Panc1 (cell line): ENCODE data around the gene MEGF11. TPM values are rescaled to one million over a fixed set of nuclear protein-coding genes. Genes with fewer than 3 reads are reported as not detected.

Experiments
- ATAC-seq: fragments of 200-7000 bp; cut with Tn5 transposase; 2 replicates; pipeline ENCODE4 v1.9.1; 2020; ENCODE audit warnings: mild to moderate bottlenecking, moderate library complexity
- BruUV-seq: library from RNA; stranded (reverse); fragments of 400-500 nt; replicated peaks from 2 replicates; lab custom pipeline; 2021; lab: Mats Ljungman, UMichigan
- CTCF ChIA-PET: fragments of 300-600 bp; sonication (Branson Sonifier 250); formaldehyde crosslinking; loops from one replicate; lab custom pipeline; 2022; ENCODE audit warnings: antibody characterized with exemption; lab: Charles Lee
- POLR2A ChIA-PET: fragments of 300-600 bp; sonication (Branson Sonifier 250); formaldehyde crosslinking; loops from one replicate; lab custom pipeline; 2022; ENCODE audit warnings: antibody characterized with exemption; lab: Charles Lee
- DNase-seq: peaks from one replicate; pipeline ENCODE4 v3.0.0-alpha.2; 2010; ENCODE audit warnings: low read depth, low spot score
- H3K27ac ChIP-seq: 2 replicates; pipeline ENCODE4 v1.5.1; 2011; ENCODE audit warnings: mild to moderate bottlenecking, low read length, inconsistent platforms
- H3K27me3 ChIP-seq: fragments of 200-500 bp; sonication (Bioruptor generic); 2 replicates; pipeline ENCODE4 v1.6.0; 2014; ENCODE audit warnings: low read length, inconsistent platforms; ENCODE audit not compliant: control insufficient read depth, insufficient read depth
- H3K36me3 ChIP-seq: fragments of 200-500 bp; sonication (Bioruptor generic); 2 replicates; pipeline ENCODE4 v1.5.1; 2014; ENCODE audit warnings: inconsistent platforms, mild to moderate bottlenecking, low read length, moderate library complexity; ENCODE audit not compliant: control insufficient read depth, insufficient read depth
- H3K4me1 ChIP-seq: 2 replicates; pipeline ENCODE4 v1.5.1; 2011; ENCODE audit warnings: inconsistent platforms, mild to moderate bottlenecking, low read length, moderate library complexity; ENCODE audit not compliant: control insufficient read depth, insufficient read depth
- H3K4me3 ChIP-seq, 2 experiments: 2 replicates each; pipeline ENCODE4 v1.5.1; 2011 to 2012; ENCODE audit warnings: low read depth in 2 of 2, low read length in 2 of 2, mild to moderate bottlenecking in 2 of 2, inconsistent platforms in 1 of 2, moderate library complexity in 1 of 2
- H3K9me3 ChIP-seq: fragments of 200-500 bp; sonication (Bioruptor generic); 2 replicates; pipeline ENCODE4 v1.5.1; 2014; ENCODE audit warnings: low read depth, mild to moderate bottlenecking, inconsistent platforms, low read length, moderate library complexity; ENCODE audit not compliant: control insufficient read depth, insufficient read depth
- POLR2AphosphoS5 ChIP-seq: IDR thresholded peaks from 2 replicates; pipeline ENCODE4 v1.6.1; 2012; ENCODE audit warnings: mild to moderate bottlenecking, low read depth, low read length, moderate library complexity
- SIN3A ChIP-seq: IDR thresholded peaks from 2 replicates; pipeline ENCODE4 v1.6.1; 2012; ENCODE audit warnings: low read depth, mild to moderate bottlenecking, low read length, moderate library complexity, borderline replicate concordance; ENCODE audit not compliant: insufficient read depth
- TCF7L2 ChIP-seq: IDR thresholded peaks from 2 replicates; pipeline ENCODE4 v1.6.1; 2011; ENCODE audit warnings: mild to moderate bottlenecking, low read depth, low read length, inconsistent platforms
- in situ Hi-C: cut with HindIII; loops from 2 replicates; pipeline ENCODE4 v1.10.0; 2016; ENCODE audit warnings: low sequenced_read_pairs, low pct_unique_long_range_greater_than_20kb
- intact Hi-C: fragments of 100-400 bp; cut with micrococcal nuclease; formaldehyde crosslinking; loops from one replicate; pipeline ENCODE4 v1.10.0; 2022; ENCODE audit not compliant: unreplicated experiment
- total RNA-seq: library from RNA; stranded (reverse); gene quantifications from one replicate; pipeline ENCODE4 v1.2.1, GENCODE V29; 2021; ENCODE audit not compliant: unreplicated experiment
- TF ChIP-seq, protein P1 (sequence below): fragments of 450-650 bp; IDR thresholded peaks from 2 replicates; pipeline ENCODE4 v1.5.1; 2017; ENCODE audit warnings: mild to moderate bottlenecking
- TF ChIP-seq, protein P2 (sequence below), 2 experiments: IDR thresholded peaks; 2 replicates each; pipeline ENCODE4 v1.6.1; 2011 to 2012; ENCODE audit warnings: low read depth in 2 of 2, control low read depth in 1 of 2, low read length in 1 of 2, mild to moderate bottlenecking in 1 of 2, moderate library complexity in 1 of 2; ENCODE audit not compliant: insufficient read depth in 1 of 2

The MEGF11 gene
- total RNA-seq, 1 experiment from 2014 or later: 0.95 TPM

DNA sequence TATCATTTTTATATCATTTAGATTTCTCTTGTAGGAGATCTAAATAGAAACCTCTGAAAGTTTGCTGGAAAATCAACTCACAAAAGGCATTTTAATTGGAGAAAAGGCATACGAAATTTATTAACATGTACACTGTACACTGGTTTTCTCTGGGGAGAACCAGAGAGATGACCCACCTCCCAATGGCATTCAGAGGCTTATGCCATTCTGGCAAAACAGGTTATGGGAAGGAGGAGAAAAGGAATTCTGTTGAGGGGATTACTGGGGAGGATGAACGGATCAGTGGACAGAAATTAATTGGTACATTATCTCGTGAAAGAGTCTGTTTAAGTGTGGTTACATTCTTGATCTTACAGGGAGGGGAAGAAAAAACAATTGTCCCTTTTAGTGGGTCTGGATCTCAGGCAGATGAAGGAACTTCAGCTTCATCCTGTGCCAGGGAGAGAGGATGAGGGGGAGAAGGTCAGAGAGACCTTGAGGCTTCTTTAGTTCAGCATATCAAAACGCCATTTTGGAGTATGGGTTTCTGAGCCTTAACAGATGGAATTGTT is 367.8 kb downstream of the MEGF11 start:
- H3K36me3 ChIP-seq: peaks cover 54% of the 10 kb centered on the region
- no peak overlapping the region for H3K27ac ChIP-seq
- no peak for TF ChIP-seq SIN3A
- no peak for TF ChIP-seq TCF7L2
- TF ChIP-seq POLR2AphosphoS5: no peak
- TF ChIP-seq, protein P1, sequence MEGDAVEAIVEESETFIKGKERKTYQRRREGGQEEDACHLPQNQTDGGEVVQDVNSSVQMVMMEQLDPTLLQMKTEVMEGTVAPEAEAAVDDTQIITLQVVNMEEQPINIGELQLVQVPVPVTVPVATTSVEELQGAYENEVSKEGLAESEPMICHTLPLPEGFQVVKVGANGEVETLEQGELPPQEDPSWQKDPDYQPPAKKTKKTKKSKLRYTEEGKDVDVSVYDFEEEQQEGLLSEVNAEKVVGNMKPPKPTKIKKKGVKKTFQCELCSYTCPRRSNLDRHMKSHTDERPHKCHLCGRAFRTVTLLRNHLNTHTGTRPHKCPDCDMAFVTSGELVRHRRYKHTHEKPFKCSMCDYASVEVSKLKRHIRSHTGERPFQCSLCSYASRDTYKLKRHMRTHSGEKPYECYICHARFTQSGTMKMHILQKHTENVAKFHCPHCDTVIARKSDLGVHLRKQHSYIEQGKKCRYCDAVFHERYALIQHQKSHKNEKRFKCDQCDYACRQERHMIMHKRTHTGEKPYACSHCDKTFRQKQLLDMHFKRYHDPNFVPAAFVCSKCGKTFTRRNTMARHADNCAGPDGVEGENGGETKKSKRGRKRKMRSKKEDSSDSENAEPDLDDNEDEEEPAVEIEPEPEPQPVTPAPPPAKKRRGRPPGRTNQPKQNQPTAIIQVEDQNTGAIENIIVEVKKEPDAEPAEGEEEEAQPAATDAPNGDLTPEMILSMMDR: no peak
- TF ChIP-seq, protein P2, sequence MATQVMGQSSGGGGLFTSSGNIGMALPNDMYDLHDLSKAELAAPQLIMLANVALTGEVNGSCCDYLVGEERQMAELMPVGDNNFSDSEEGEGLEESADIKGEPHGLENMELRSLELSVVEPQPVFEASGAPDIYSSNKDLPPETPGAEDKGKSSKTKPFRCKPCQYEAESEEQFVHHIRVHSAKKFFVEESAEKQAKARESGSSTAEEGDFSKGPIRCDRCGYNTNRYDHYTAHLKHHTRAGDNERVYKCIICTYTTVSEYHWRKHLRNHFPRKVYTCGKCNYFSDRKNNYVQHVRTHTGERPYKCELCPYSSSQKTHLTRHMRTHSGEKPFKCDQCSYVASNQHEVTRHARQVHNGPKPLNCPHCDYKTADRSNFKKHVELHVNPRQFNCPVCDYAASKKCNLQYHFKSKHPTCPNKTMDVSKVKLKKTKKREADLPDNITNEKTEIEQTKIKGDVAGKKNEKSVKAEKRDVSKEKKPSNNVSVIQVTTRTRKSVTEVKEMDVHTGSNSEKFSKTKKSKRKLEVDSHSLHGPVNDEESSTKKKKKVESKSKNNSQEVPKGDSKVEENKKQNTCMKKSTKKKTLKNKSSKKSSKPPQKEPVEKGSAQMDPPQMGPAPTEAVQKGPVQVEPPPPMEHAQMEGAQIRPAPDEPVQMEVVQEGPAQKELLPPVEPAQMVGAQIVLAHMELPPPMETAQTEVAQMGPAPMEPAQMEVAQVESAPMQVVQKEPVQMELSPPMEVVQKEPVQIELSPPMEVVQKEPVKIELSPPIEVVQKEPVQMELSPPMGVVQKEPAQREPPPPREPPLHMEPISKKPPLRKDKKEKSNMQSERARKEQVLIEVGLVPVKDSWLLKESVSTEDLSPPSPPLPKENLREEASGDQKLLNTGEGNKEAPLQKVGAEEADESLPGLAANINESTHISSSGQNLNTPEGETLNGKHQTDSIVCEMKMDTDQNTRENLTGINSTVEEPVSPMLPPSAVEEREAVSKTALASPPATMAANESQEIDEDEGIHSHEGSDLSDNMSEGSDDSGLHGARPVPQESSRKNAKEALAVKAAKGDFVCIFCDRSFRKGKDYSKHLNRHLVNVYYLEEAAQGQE (IDR thresholded peaks at IDR 0.05; ENCODE audit: insufficient read depth in 1 of 2, low read depth in 2 of 2, low read length in 1 of 2): no peak
- DNase-seq (no peak), ATAC-seq (no peak)
- no peaks in the 10 kb centered on the region for H3K27me3 ChIP-seq
- ChIA-PET CTCF (no interaction called here), POLR2A (no interaction called here)
- no peaks in the 10 kb centered on the region for H3K9me3 ChIP-seq
- BruUV-seq: no TSS peak
- intact Hi-C loops: no loop called here
- in situ Hi-C loops: no loop called here
- no peaks in the 10 kb centered on the region for H3K4me1 ChIP-seq
- H3K4me3 ChIP-seq: no peak overlapping the region

DNA sequence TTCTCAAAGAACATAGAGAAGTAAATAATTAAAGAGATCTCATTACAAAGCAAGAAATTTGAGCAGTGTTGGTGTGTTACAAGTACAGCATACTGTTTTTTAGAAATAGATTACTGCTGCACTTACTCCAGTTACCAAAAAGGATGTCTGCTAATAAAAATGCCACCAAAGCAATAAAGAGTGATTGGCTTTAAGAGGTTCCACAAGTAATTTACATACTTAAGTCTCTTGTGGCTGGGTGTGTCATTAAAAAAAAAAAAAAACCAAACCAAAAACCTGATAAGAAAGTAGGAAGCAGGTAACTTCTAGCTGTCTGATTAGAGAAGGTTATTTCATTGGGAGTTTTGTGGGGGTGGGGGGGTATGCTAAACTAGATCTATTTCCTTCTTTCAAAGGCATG is 369.0 kb downstream of the MEGF11 start:
- no peak for DNase-seq
- Histone ChIP-seq H3K4me1 (no peaks in the 10 kb centered on the region), H3K27ac (no peak overlapping the region), H3K4me3 (no peak overlapping the region), H3K9me3 (no peaks in the 10 kb centered on the region), H3K36me3 (peaks cover 61% of the 10 kb centered on the region), H3K27me3 (no peaks in the 10 kb centered on the region)
- ChIA-PET CTCF (no interaction called here), POLR2A (interaction anchor here (0.7 kb wide), 1 partner anchor 322 kb away, joined by 3 read pairs; no protein-coding TSS in a partner anchor)
- in situ Hi-C loops (no loop called here), intact Hi-C loops (no loop called here)
- BruUV-seq: no TSS peak
- no peak for TF ChIP-seq TCF7L2
- TF ChIP-seq, protein P1: no peak
- TF ChIP-seq SIN3A: no peak
- TF ChIP-seq, protein P2 (IDR thresholded peaks at IDR 0.05; ENCODE audit: insufficient read depth in 1 of 2, low read depth in 2 of 2, low read length in 1 of 2): no peak
- TF ChIP-seq POLR2AphosphoS5: no peak
- no peak for ATAC-seq
